ENCODE results near the gene LILRB4. TPM values are rescaled to one million over a fixed set of nuclear protein-coding genes. Genes with fewer than 3 reads are reported as not detected.
A peak's percentile ranks its signal among the peaks of the same experiment; 100 is the strongest.
"Not testable (repeated sequence)": the region's sequence is repeated elsewhere in the genome, so short reads cannot be mapped to it uniquely, and the experiment has no call there.

The LILRB4 gene
- total and polyA plus RNA-seq, 3 donors from 2014 or later = 1.0 to 12.6 (median 3.2) TPM

DNA sequence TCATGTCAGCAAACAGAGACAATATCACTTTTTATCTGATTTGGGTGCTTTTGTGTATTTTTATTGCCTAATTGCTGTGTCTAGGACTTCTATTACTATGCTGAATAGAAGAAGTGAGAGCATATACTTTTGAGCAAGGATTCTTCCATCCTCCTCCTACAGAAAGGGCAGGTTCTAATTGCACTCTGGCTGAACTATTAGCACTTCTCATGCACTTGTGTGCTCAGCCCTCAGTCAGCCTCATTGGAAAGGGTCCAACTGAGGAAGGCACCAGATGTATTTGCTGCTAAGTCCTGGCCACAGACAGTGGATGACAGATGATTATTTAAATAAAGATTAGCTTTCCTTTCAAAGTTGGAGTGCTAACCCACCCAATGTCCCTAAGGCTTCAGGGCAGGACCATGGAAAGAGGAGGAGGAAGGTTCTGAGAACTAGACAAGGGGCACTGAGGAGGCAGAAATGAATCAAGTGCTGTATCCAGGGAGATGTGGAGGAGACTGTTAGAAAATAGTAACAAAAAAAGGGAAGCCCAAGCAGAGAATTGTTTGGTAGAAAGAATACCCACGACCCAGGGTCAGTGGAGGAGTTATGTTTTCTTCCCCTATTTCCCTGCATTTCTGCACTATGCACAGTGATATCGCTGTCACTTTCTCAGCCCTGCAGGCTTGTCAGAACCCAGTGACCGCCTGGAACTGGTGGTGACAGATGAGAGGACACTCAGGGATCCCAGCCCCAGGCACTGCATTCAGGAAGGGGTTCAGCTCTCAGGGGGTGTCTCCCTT, 8.0 kb downstream of the LILRB4 start:
- Histone ChIP-seq H3K4me3 (no peak overlapping the region), H3K4me1 (no peaks in the 10 kb centered on the region), H3K27ac (no peak overlapping the region), H3K27me3 (no peaks in the 10 kb centered on the region), H3K36me3 (ENCODE audit: low read depth, missing control alignments) (no peaks in the 10 kb centered on the region), H3K9me3 (no peaks in the 10 kb centered on the region)
- no peak for DNase-seq
- intact Hi-C loops (cut with DNase I; ENCODE audit: low total_unique reads) = no loop called here
- WGBS, 2 donors = 60 to 64% methylated on average over 3 of the region's 3 CpGs
- TF ChIP-seq POLR2A (IDR thresholded peaks at IDR 0.05) = no peak
- no peak for TF ChIP-seq CTCF (IDR thresholded peaks at IDR 0.05)

DNA sequence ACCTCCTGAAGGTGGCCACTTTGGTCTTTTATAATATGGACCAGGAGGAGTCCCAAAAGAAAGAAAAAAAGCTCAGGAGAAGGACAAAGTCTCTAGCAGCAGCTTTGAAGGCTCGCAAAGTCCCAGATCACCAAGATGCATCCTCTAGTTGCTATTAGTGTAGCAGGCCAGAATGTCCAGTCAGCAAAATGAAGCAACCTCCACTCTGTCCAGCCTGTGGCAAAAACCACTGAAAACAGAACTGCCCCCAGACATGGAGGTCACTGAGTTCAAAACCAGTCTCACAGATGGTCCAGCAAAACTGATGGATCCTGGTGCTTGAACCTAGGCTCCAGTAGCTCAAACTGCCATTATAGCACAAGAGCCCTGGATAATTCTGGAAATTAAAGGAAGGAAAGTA, 10.4 kb downstream of the LILRB4 start:
- H3K27me3 ChIP-seq = no peaks in the 10 kb centered on the region
- TF ChIP-seq POLR2A (IDR thresholded peaks at IDR 0.05) (no peak), CTCF (IDR thresholded peaks at IDR 0.05) (no peak)
- 74 to 91% methylated on average over 1 of the region's 1 CpG for WGBS, 2 donors
- no peak overlapping the region for H3K27ac ChIP-seq
- no peaks in the 10 kb centered on the region for H3K4me1 ChIP-seq
- no peak for DNase-seq
- H3K4me3 ChIP-seq = no peak overlapping the region
- no peaks in the 10 kb centered on the region for H3K36me3 ChIP-seq (ENCODE audit: low read depth, missing control alignments)
- intact Hi-C loops (cut with DNase I; ENCODE audit: low total_unique reads) = no loop called here
- no peaks in the 10 kb centered on the region for H3K9me3 ChIP-seq

DNA sequence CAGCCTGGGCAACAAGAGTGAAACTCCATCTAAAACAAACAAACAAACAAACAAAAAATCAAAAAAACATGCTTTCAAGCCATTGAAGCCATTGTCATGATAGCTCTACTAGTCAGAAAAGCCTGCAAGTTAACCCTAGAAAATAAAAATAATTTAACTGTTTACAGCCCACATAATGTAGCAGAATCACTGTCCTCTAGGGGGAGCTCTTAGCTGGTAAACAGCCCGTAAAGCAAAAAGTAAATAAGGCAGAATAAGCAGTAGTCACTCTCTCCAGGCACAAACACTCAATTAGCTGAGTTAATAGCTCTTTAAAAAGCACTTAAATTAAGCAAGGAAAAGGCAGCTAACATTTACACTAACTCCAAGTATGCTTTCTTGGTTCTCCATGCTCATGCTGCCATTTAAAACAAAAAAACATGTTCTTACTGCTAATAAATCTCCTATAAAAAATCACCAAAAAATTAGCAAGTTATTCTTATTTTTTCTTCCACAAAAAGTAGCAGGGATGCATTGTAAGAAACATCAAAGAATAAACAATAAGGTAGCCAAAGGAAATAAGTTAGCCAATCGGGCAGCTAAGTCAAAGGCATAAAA, 11.3 kb downstream of the LILRB4 start:
- no peaks in the 10 kb centered on the region for H3K36me3 ChIP-seq (ENCODE audit: low read depth, missing control alignments)
- no peak for DNase-seq
- intact Hi-C loops (cut with DNase I; ENCODE audit: low total_unique reads) = no loop called here
- H3K27ac ChIP-seq = no peak overlapping the region
- TF ChIP-seq CTCF (IDR thresholded peaks at IDR 0.05) (peak; percentile 11 to 67 (median 36)), POLR2A (IDR thresholded peaks at IDR 0.05) (no peak)
- H3K4me1 ChIP-seq = no peaks in the 10 kb centered on the region
- H3K9me3 ChIP-seq = no peaks in the 10 kb centered on the region
- 51 to 53% methylated on average over 2 of the region's 2 CpGs for WGBS, 2 donors
- no peak overlapping the region for H3K4me3 ChIP-seq
- no peaks in the 10 kb centered on the region for H3K27me3 ChIP-seq

GRCh38 chr19:54676210-54676834, 13.5 kb downstream of the LILRB4 start:
- DNase-seq = not testable (repeated sequence)

More at GRCh38 chr19:54676210-54676834, 13.5 kb downstream of the LILRB4 start:
- WGBS, 2 donors = 35% methylated on average over 10 of the region's 10 CpGs
- H3K36me3 ChIP-seq (ENCODE audit: low read depth, missing control alignments); H3K27ac ChIP-seq; H3K9me3 ChIP-seq; intact Hi-C loops (cut with DNase I; ENCODE audit: low total_unique reads); H3K27me3 ChIP-seq; H3K4me1 ChIP-seq; H3K4me3 ChIP-seq: not testable (repeated sequence)
- TF ChIP-seq CTCF (IDR thresholded peaks at IDR 0.05) = peak; percentile 48 to 87 (median 76)
